ENCODE measurements around the gene LAMP1.
"Not testable (repeated sequence)": the region's sequence is repeated elsewhere in the genome, so short reads cannot be mapped to it uniquely, and the experiment has no call there.

Gene LAMP1

DNA sequence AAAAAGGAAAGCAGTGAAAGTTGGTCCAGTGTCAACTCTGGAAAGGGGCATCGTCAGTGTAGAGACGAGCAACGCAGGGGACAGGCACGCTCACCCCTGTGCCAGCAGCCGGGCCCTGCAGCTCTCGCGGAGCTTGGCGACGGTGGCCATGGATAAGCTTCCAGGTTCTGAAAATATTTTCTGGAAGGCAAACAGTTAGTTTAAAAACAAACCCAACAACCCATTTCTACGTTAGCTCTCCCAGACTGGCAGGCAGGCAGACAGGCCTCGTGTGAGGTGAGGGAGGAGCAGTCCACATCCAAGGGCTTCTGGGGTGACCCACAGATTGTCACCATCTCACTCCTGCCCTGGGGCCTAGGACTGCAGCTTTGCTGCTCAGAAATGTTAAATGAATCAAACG lies 27.4 kb downstream of the LAMP1 start:
- in situ Hi-C loops (cut with HindIII; ENCODE audit: low sequenced_read_pairs) = no loop called here

- in situ Hi-C loops (cut with HindIII; ENCODE audit: low sequenced_read_pairs) = loop anchor here (5.0 kb wide), 1 partner anchor 42 kb away; no protein-coding TSS in a partner anchor
Observed at GRCh38 chr13:113325779-113326178, 28.7 kb downstream of the LAMP1 start.

- in situ Hi-C loops (cut with HindIII; ENCODE audit: low sequenced_read_pairs) = loop anchor here (5.0 kb wide), 1 partner anchor 40 kb away; no protein-coding TSS in a partner anchor
Observed at GRCh38 chr13:113327391-113327765, 30.3 kb downstream of the LAMP1 start.

GRCh38 chr13:113327766-113328471 lies 30.9 kb downstream of the LAMP1 start:
- in situ Hi-C loops (cut with HindIII; ENCODE audit: low sequenced_read_pairs) = loop anchor here (5.0 kb wide), 1 partner anchor 39 kb away; no protein-coding TSS in a partner anchor

DNA sequence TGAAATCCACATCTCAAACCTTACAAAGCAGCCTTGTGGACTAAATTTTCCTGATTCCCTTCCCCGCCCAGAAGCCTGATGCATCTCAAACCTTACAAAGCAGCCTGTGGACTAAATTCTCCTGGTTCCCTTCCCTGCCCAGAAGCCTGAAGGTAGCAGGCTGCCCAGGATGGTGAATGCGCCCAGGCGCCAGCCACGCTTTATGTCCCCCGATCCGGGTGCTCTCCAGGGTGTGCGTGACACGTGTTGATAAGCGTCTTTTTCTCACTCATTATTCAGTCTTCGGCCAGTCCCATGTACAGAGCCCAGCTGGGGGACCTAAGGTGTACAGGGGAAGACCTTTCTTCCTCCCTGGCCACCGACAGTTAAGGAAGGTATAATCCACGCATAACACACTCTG lies 31.8 kb downstream of the LAMP1 start:
- in situ Hi-C loops (cut with HindIII; ENCODE audit: low sequenced_read_pairs) = loop anchor here (5.0 kb wide), 1 partner anchor 38 kb away; no protein-coding TSS in a partner anchor

- in situ Hi-C loops (cut with HindIII; ENCODE audit: low sequenced_read_pairs) = loop anchor here (5.0 kb wide), 1 partner anchor 38 kb away; no protein-coding TSS in a partner anchor
Observed at GRCh38 chr13:113329656-113330312, 32.7 kb downstream of the LAMP1 start.

DNA sequence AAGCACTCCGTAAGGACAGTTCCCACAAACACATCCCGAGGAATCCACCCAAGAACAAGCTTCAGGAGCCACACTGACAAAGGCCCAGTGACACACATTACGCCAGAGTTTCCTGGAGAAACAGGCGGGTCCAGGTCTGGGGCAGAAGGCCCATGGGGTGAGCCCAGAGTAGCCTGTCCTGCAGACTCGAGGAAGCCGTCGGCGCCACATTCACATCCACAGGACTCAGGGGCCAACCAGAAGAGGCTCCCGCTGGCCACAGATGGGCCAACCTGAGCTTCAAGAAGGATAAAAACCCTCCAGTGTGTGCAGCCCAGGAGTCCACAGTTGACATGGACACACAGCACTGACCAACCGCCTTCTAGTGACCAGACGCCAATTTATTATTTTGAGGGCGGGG lies 35.6 kb downstream of the LAMP1 start:
- in situ Hi-C loops (cut with HindIII; ENCODE audit: low sequenced_read_pairs) = no loop called here

DNA sequence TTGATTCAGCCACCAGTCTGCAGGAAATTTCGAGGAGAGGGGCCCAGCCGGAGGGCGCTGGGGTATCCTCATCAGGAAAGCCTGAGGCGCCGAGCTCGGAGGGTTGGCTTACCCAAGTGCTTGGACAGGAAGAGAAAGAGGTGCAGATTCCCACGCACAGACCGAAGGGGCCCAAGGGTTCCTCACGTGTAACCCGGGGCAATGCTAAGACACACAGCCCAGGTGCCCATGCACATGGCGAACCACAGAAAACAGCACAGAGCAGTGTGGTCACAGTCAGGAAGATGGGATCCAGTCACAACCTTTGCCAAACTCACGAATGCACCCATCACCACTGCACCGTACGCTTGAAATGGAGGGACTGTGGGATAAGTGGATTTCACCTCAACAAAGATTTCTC lies 36.0 kb downstream of the LAMP1 start:
- in situ Hi-C loops (cut with HindIII; ENCODE audit: low sequenced_read_pairs) = no loop called here

GRCh38 chr13:113337556-113337955 lies 40.5 kb downstream of the LAMP1 start:
- in situ Hi-C loops (cut with HindIII; ENCODE audit: low sequenced_read_pairs) = no loop called here

DNA sequence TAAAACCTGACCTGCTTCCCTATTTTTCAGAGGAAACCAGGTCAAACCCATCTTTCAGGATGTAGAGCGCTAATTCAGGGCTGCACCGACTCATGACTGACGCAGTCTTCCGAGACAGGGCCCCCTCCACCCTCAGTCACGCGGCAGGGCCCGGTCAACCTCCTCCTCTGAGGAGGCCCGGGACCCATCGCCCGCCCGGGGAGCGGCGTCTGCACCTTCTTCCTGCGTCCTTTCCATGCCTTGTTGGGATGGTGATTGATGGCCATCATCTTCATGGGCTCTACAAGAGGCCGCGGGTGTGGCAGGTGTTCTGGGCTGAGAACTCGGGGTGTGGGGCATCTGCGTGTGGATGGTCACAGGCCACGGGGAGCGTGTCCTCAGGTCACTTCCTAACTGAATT lies 40.9 kb downstream of the LAMP1 start:
- in situ Hi-C loops (cut with HindIII; ENCODE audit: low sequenced_read_pairs) = no loop called here

DNA sequence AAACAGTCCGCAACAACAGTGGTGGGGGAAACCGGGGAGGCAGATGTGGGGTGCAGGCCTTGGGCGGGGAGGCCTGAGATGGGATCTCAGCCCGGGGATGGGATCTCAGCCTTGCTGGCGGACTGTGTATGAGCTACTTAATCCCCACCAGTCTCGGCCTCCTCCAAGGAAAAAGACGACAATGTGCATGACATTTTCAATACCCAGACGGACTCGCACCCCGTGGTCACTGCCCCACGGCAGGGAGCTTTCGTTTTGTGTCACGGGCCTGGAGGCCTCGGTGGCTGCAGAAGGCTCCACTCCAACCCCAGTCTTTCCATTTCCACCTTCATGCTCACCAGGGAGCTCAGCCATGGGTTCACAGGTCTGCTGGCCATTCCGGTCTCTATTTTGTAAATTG lies 41.4 kb downstream of the LAMP1 start:
- in situ Hi-C loops (cut with HindIII; ENCODE audit: low sequenced_read_pairs) = no loop called here

- in situ Hi-C loops (cut with HindIII; ENCODE audit: low sequenced_read_pairs) = no loop called here
Observed at GRCh38 chr13:113342820-113343691, 46.0 kb downstream of the LAMP1 start.

- in situ Hi-C loops (cut with HindIII; ENCODE audit: low sequenced_read_pairs) = no loop called here
Observed at GRCh38 chr13:113343692-113343968, 46.6 kb downstream of the LAMP1 start.

- in situ Hi-C loops (cut with HindIII; ENCODE audit: low sequenced_read_pairs) = no loop called here
Observed at GRCh38 chr13:113345486-113345885, 48.4 kb downstream of the LAMP1 start.

DNA sequence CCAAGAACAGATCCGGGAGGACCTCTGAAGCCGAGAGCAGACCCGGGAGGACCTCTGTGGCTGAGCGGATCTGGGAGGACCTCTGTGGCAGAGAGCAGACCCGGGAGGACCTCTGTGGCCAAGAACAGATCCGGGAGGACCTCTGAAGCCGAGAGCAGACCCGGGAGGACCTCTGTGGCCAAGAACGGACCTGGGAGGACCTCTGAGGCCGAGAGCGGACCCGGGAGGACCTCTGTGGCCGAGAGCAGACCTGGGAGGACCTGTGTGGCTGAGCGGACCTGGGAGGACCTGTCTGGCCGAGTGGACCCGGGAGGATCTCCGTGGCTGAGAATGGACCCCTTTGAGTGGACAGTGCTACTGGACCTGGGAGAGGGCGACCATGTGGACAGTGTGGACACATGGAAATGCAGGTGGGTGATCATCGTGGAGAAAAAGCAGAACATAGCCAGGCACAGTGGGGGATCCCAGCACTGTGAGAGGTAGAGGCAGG lies 50.7 kb downstream of the LAMP1 start:
- in situ Hi-C loops (cut with HindIII; ENCODE audit: low sequenced_read_pairs) = not testable (repeated sequence)

DNA sequence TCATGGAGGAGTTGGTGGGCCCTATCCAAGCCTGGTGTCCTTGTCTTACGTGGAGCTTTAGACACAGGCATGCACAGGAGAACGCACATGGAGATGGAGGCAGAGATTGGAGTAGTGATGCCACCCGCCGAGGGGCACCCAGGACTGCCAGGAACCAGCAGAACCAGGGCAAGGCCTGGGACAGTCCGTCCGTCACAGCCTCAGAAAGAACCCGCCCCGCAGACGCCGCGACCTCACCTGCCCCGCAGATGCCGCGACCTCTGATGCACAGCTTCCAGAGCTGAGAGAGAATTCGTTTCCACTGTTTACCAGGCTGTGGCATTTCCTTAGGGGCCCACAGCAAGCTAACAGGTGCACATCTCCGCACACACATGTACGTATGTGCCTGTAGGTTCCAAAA lies 51.6 kb downstream of the LAMP1 start:
- in situ Hi-C loops (cut with HindIII; ENCODE audit: low sequenced_read_pairs) = no loop called here

- in situ Hi-C loops (cut with HindIII; ENCODE audit: low sequenced_read_pairs) = no loop called here
Observed at GRCh38 chr13:113349050-113349449, 52.0 kb downstream of the LAMP1 start.

- in situ Hi-C loops (cut with HindIII; ENCODE audit: low sequenced_read_pairs) = no loop called here
Observed at GRCh38 chr13:113349491-113349890, 52.5 kb downstream of the LAMP1 start.

DNA sequence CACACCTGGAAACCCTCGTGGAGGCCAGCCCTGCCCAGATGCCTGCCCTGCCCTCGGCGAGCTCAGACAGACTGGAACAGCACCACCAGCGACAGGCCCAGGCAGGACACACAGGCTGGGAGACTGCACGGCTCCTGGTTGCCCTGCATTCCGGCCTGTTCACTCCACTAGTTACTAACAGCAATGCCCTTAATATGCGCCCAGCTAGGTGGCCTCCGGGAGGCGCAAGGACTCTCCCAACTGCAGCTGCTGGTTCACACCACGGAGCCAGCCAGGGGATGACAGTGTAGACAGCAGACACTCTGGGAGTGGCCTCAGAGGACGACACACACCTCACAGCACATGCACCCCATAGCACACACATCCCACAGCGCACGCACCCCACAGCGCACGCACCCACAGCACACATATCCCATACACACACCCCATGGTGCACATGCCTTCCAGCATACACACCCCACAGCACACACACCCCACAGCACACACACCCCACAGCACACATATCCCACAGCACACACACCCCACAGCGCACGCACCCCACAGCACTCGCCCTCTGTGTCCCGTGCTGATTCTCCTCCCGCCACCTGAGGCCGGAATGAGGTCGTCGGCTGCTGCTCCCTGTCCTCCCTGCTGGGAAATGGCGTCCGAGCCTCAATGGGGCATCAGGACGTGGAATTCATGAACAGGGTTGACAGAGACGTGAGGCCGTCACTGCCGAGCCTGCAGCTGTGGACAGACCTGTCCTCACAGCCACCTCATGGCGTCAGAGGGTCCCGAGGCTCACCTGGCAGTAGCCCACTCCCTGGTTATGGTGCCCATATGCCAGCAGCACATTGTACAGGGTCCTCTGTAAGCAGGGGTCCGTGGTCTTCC lies 53.3 kb downstream of the LAMP1 start:
- in situ Hi-C loops (cut with HindIII; ENCODE audit: low sequenced_read_pairs) = no loop called here

- in situ Hi-C loops (cut with HindIII; ENCODE audit: low sequenced_read_pairs) = no loop called here
Observed at GRCh38 chr13:113350938-113351335, 53.9 kb downstream of the LAMP1 start.
